Measurements from ENCODE around the gene FZR1. TPM values are rescaled to one million over a fixed set of nuclear protein-coding genes. Genes with fewer than 3 reads are reported as not detected.
"Not testable (repeated sequence)": the region's sequence is repeated elsewhere in the genome, so short reads cannot be mapped to it uniquely, and the experiment has no call there.

The FZR1 gene
- total RNA-seq, 2 experiments from 2014 or later, result 43.5 to 46.9 TPM

DNA sequence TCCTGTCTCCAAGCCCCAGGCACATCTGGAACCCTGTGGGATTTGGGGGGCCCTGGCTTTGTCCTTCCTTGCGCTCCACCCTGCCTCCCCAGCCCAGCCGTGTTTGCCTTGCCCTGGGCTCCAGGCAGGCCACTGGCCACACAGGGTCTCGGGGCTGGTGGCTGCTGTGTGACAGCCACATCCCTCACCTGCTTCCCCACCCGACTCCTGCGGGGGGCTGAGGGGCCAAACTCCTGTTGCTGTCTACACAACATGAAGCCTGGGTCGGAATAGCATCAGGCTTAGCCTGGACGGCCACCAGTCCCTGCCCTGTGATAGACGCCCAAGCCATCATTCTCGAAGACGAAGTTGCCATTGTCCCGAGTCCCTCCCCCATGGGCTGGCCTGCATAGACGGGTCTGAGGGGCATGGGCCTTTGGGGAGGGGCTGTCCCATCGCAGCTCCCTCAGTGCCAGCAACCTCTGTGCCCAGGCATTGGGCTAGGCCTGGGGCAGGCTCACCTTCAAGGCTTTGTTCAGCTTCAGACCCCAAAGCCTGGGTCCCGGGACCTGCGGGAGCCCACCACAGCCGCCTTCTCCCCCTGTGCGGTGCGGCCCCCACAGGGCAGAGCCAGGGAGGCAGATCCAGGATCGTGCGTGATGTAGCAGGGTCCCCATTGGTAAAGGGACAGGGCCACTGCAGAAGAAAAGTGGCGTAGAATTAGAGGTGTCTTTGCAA lies 17.4 kb downstream of the FZR1 start:
- H3K27ac Mint-ChIP-seq, result no peak overlapping the region
- ChIA-PET POLR2A (no interaction called here), CTCF (interaction anchor here (2.3 kb wide), 1 partner anchor 21 kb away, joined by 6 read pairs; no protein-coding TSS in a partner anchor)
- H3K4me1 Mint-ChIP-seq (ENCODE audit: low read depth), result peaks cover 2% of the 10 kb centered on the region
- no peaks in the 10 kb centered on the region for H3K9me3 Mint-ChIP-seq
- H3K36me3 Mint-ChIP-seq, result peaks cover 2% of the 10 kb centered on the region
- H3K27me3 Mint-ChIP-seq, result no peaks in the 10 kb centered on the region
- intact Hi-C loops (cut with micrococcal nuclease), result no loop called here
- no peak overlapping the region for H3K4me3 Mint-ChIP-seq
- no peak for DNase-seq

DNA sequence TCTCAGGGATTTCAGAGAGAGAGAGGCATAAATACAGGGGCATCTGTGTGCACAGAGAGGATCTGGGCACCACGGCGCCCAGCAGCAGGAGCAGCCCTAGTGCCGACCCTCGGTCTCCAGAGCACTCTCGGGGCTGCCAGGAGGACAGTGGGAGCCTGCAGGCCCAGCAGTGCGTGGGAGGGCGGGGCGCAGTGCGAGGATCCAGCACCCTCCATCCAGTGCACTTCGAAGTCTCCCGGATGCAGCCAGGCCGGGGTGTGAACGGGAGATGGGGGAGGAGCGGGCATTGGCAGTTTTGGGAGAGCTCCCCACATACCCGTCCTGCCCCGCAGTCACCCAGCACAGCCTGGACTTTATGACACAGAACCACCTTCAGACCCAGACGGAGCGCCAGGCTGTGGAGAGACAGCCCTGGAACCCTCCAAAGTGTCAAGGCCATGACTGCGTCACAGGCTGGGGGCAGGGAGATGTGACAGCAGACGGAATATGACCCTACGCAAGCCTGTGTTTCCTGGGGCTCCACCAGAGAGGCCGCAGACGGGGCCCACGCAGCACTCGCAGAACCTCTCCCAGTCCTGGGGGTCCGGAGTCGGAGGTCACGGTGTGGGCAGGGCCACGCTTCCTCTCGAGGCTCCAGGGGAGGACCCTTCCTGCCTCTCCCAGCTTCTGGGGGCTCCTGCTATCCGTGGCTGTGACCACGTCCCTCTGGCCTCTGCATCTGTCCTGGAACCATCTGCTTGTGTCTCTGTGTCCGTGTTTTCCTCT lies 18.1 kb downstream of the FZR1 start:
- Mint-ChIP-seq H3K4me3 (no peak overlapping the region), H3K36me3 (peaks cover 2% of the 10 kb centered on the region), H3K27ac (no peak overlapping the region), H3K27me3 (no peaks in the 10 kb centered on the region), H3K9me3 (no peaks in the 10 kb centered on the region), H3K4me1 (ENCODE audit: low read depth) (no peaks in the 10 kb centered on the region)
- intact Hi-C loops (cut with micrococcal nuclease), result no loop called here
- ChIA-PET CTCF (interaction anchor here (2.3 kb wide), 1 partner anchor 21 kb away, joined by 6 read pairs; no protein-coding TSS in a partner anchor), POLR2A (no interaction called here)
- DNase-seq, result no peak

DNA sequence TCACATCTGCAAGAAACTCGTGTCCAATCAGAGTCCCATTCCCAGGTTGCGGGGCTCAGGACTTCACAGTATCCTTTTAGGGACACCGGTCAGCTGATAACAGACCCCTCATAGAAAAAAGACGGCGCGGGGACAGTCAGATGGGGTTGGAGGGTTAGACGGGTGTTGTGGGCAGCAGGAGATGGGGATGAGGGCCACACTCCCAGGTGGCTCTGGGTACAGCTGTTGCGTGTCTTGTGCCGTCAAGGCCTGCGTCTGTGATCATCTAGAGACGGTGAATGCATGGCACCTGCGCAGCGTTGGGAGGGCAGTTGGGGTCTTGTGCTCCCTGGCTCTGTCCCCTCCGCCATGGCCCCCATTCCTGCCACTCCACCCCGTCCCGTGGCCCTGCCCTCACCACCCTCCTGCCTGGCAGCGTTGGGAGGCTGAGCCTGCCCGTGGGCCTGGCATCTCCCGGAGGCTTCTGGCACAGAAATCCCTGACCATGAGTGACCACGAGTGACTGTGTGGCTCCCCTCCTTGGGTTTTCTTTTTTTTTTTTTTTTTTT lies 18.9 kb downstream of the FZR1 start:
- no peak overlapping the region for H3K27ac Mint-ChIP-seq
- intact Hi-C loops (cut with micrococcal nuclease), result no loop called here

DNA sequence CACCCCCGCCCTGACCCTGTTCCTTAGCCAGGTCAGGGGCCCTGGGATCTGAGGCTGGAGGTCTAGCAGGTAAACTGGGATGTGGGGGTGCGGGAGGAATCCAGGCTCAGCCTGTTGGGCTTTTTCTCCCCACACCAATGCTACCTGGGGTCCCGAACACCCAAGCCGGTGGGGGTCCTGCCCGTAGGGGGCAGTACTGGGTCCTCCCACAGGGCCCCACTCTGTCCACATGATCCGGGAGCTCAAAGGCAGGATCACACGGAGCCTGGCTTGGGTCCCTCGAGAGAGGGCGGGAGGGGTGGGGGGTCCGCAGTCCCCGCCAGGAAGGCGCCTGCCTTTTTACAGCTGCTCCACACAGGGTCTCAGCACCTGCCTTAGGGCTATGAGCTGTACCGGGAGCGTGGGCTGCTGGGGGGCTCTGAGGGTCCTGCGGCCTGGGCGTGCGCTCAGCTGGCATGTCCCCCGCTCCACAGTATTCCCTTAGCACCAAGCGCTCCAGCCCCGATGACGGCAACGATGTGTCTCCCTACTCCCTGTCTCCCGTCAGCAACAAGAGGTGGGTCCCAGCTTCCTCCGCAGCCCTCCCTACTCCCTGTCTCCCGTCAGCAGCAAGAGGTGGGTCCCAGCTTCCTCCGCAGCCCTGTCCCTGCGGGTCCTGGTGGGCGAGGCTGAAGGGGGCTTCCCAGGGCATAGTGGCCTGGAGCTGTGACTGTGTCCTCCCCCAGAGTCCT lies 20.6 kb downstream of the FZR1 start:
- no peaks in the 10 kb centered on the region for H3K9me3 Mint-ChIP-seq

More for the DNA sequence above, 18.9 kb downstream of the FZR1 start:
- Mint-ChIP-seq H3K9me3 (no peaks in the 10 kb centered on the region), H3K4me3 (no peak overlapping the region), H3K4me1 (ENCODE audit: low read depth) (no peaks in the 10 kb centered on the region), H3K27me3 (no peaks in the 10 kb centered on the region), H3K36me3 (peaks cover 2% of the 10 kb centered on the region)
- ChIA-PET POLR2A (no interaction called here), CTCF (no interaction called here)
- DNase-seq, result no peak

DNA sequence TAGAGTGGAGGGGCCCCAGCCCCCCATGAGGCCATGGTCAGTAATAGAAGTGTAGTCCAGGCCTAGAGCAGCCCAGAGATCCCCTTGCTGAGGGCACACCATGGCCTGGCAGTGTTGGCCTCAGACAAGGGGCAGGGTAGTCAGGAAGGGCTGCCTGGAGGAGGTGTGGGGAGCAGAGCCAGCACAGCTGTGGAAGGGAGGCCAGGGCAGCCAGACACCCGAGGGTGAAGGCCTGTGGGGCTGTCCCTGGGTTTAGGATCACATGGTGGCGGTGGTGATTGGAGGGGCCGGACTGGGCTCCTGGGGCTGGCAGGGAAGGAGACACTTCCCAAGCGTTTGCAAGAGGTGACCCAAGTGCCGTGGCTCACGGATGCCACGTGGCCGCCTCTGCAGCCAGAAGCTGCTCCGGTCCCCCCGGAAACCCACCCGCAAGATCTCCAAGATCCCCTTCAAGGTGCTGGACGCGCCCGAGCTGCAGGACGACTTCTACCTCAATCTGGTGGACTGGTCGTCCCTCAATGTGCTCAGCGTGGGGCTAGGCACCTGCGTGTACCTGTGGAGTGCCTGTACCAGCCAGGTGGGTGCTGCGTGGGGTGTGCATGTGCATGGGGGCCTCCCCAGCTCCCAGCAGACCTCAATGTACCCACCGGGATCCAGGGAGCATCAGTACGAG lies 21.3 kb downstream of the FZR1 start:
- H3K9me3 Mint-ChIP-seq, result no peaks in the 10 kb centered on the region
- H3K4me3 Mint-ChIP-seq, result no peak overlapping the region
- H3K27me3 Mint-ChIP-seq, result no peaks in the 10 kb centered on the region
- H3K36me3 Mint-ChIP-seq, result peaks cover 5% of the 10 kb centered on the region
- intact Hi-C loops (cut with micrococcal nuclease), result no loop called here
- CTCF ChIA-PET, result interaction anchor here (2.6 kb wide), 1 partner anchor 18 kb away, joined by 9 read pairs; no protein-coding TSS in a partner anchor
- POLR2A ChIA-PET, result no interaction called here
- H3K27ac Mint-ChIP-seq, result no peak overlapping the region
- no peaks in the 10 kb centered on the region for H3K4me1 Mint-ChIP-seq (ENCODE audit: low read depth)
- no peak for DNase-seq

More for the DNA sequence above, 20.6 kb downstream of the FZR1 start:
- intact Hi-C loops (cut with micrococcal nuclease), result no loop called here
- POLR2A ChIA-PET, result no interaction called here
- DNase-seq, result no peak
- peaks cover 8% of the 10 kb centered on the region for H3K36me3 Mint-ChIP-seq
- no peaks in the 10 kb centered on the region for H3K4me1 Mint-ChIP-seq (ENCODE audit: low read depth)
- no peaks in the 10 kb centered on the region for H3K27me3 Mint-ChIP-seq
- CTCF ChIA-PET, result interaction anchor here (2.6 kb wide), 1 partner anchor 19 kb away, joined by 9 read pairs; no protein-coding TSS in a partner anchor
- H3K4me3 Mint-ChIP-seq, result no peak overlapping the region
- no peak overlapping the region for H3K27ac Mint-ChIP-seq

DNA sequence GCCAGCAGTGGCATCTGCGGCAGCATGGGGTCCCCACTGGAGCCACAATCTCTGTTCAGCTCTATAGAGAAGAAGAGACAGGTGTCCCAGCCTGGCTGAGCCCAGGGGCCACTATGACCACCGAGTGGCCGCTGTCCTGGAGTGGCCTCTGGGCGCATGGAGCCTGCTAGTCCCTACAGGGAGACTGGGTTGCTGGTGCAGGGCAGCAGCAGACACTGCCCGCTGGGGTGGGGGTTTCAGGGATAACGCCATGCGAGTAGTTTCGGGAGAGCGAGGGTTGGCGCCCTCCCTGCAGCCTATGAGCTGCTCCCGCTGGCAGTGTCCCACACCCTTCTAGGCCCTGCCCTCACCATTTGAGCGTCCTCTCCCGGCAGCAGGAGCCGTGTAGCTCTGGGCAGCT lies 22.0 kb downstream of the FZR1 start:
- CTCF ChIA-PET, result interaction anchor here (2.6 kb wide), 1 partner anchor 18 kb away, joined by 9 read pairs; no protein-coding TSS in a partner anchor

DNA sequence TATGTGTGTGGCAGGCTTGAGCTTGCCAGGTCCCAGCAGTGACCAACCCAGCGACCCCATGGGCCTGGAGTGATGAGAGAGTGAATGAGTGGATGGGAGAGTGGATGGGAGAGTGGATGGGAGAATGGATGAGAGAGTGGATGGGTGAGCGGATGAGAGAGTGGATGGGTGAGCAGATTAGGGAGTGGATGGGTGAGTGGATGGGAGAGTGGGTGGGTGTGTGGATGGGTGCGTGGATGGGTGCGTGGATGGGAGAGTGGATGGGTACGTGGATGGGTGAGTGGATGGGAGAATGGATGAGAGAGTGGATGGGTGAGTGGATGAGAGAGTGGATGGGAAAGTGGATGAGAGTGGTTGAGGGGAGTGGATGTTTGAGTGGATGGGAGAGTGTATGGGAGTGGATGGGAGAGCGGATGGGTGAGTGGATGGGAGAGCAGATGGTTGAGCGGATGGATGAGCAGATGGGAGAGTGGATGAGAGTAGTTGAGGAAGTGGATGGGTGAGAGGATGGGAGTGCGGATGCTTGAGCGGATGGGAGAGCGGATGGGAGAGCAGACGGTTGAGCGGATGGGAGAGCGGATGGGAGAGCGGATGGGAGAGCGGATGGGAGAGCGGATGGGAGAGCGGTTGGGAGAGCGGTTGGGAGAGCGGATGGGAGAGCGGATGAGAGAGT lies 22.6 kb downstream of the FZR1 start:
- Mint-ChIP-seq H3K9me3 (no peaks in the 10 kb centered on the region), H3K27ac (no peak overlapping the region), H3K36me3 (peaks cover 12% of the 10 kb centered on the region), H3K27me3 (no peaks in the 10 kb centered on the region), H3K4me1 (ENCODE audit: low read depth) (no peaks in the 10 kb centered on the region), H3K4me3 (no peak overlapping the region)
- CTCF ChIA-PET, result no interaction called here
- intact Hi-C loops (cut with micrococcal nuclease), result no loop called here
- no peak for DNase-seq
- POLR2A ChIA-PET, result no interaction called here

More for the DNA sequence above, 22.0 kb downstream of the FZR1 start:
- Mint-ChIP-seq H3K9me3 (no peaks in the 10 kb centered on the region), H3K4me1 (ENCODE audit: low read depth) (no peaks in the 10 kb centered on the region), H3K27ac (no peak overlapping the region), H3K4me3 (no peak overlapping the region), H3K27me3 (no peaks in the 10 kb centered on the region), H3K36me3 (peaks cover 6% of the 10 kb centered on the region)
- intact Hi-C loops (cut with micrococcal nuclease), result no loop called here
- POLR2A ChIA-PET, result no interaction called here
- no peak for DNase-seq

DNA sequence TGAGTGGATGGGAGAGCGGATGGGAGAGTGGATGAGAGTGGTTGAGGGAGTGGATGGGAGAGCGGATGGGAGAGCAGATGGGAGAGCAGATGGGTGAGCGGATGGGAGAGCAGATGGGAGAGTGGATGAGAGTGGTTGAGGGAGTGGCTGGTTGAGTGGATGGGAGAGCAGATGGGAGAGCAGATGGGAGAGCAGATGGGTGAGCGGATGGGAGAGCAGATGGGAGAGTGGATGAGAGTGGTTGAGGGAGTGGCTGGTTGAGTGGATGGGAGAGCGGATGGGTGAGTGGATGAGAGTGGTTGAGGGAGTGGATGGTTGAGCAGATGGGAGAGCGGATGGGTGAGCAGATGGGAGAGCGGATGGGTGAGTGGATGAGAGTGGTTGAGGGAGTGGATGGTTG lies 23.2 kb downstream of the FZR1 start:
- H3K9me3 Mint-ChIP-seq; DNase-seq; CTCF ChIA-PET; H3K27ac Mint-ChIP-seq; intact Hi-C loops (cut with micrococcal nuclease); POLR2A ChIA-PET; H3K4me3 Mint-ChIP-seq; H3K4me1 Mint-ChIP-seq (ENCODE audit: low read depth); H3K27me3 Mint-ChIP-seq: not testable (repeated sequence)
- peaks cover 12% of the 10 kb centered on the region for H3K36me3 Mint-ChIP-seq

DNA sequence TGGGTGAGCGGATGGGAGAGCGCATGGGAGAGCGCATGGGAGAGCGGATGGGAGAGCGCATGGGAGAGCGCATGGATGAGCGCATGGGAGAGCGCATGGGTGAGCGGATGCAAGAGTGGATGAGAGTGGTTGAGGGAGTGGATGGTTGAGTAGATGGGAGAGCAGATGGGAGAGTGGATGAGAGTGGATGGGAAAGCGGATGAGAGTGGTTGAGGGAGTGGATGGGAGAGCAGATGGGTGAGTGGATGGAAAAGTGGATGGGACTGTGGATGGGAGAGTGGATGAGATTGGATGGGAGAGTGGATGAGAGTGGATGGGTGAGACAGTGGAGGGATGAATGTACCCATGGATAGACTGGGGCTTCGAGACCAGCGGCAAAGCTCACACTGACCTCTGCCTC lies 24.3 kb downstream of the FZR1 start:
- H3K4me3 Mint-ChIP-seq, result no peak overlapping the region
- intact Hi-C loops (cut with micrococcal nuclease), result no loop called here
- H3K27ac Mint-ChIP-seq, result no peak overlapping the region
- ChIA-PET POLR2A (no interaction called here), CTCF (no interaction called here)
- DNase-seq, result no peak
- H3K36me3 Mint-ChIP-seq, result peaks cover 20% of the 10 kb centered on the region
- H3K27me3 Mint-ChIP-seq, result no peaks in the 10 kb centered on the region
- no peaks in the 10 kb centered on the region for H3K9me3 Mint-ChIP-seq
- no peaks in the 10 kb centered on the region for H3K4me1 Mint-ChIP-seq (ENCODE audit: low read depth)

DNA sequence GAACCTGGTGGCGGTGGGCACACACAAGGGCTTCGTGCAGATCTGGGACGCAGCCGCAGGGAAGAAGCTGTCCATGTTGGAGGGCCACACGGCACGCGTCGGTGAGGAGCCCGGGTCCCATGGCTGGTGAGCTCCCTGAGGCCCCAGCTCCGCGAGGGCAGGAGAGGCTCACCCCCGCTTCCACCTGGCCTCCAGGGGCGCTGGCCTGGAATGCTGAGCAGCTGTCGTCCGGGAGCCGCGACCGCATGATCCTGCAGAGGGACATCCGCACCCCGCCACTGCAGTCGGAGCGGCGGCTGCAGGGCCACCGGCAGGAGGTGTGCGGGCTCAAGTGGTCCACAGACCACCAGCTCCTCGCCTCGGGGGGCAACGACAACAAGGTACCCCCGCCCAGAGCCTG lies 25.6 kb downstream of the FZR1 start:
- H3K4me3 Mint-ChIP-seq, result no peak overlapping the region
- H3K9me3 Mint-ChIP-seq, result no peaks in the 10 kb centered on the region
- H3K36me3 Mint-ChIP-seq, result peaks cover 23% of the 10 kb centered on the region
- no peaks in the 10 kb centered on the region for H3K27me3 Mint-ChIP-seq
- intact Hi-C loops (cut with micrococcal nuclease), result no loop called here
- POLR2A ChIA-PET, result no interaction called here
- CTCF ChIA-PET, result interaction anchor here (1.6 to 1.9 kb wide), 2 partner anchors 13 to 15 kb away, joined by 5 read pairs; no protein-coding TSS in a partner anchor
- H3K27ac Mint-ChIP-seq, result no peak overlapping the region
- DNase-seq, result no peak
- no peaks in the 10 kb centered on the region for H3K4me1 Mint-ChIP-seq (ENCODE audit: low read depth)

DNA sequence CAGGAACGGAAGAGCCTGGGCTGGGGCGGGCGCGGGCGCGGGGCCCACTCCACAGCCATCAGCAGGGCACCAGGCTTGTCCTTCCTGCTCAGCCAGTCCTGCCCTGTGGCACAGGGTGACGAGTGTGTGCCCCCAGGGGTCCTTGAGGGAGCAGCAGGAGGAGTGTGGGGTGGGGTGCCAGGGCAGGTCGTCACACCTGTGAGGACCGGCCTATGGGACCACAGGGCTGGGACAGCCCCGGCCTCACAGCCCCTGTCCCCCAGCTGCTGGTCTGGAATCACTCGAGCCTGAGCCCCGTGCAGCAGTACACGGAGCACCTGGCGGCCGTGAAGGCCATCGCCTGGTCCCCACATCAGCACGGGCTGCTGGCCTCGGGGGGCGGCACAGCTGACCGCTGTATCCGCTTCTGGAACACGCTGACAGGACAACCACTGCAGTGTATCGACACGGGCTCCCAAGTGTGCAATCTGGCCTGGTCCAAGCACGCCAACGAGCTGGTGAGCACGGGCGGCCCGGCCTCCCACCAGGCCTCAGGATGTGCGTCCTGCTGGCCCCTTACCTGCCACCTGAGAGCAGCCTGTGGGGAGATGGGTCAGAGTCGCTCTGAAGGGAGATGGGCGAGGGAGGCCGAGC lies 26.2 kb downstream of the FZR1 start:
- no peak overlapping the region for H3K4me3 Mint-ChIP-seq
- no peak overlapping the region for H3K27ac Mint-ChIP-seq
- ChIA-PET CTCF (interaction anchor here (1.6 to 1.9 kb wide), 2 partner anchors 13 to 14 kb away, joined by 5 read pairs; no protein-coding TSS in a partner anchor), POLR2A (no interaction called here)
- peaks cover 23% of the 10 kb centered on the region for H3K36me3 Mint-ChIP-seq
- H3K9me3 Mint-ChIP-seq, result no peaks in the 10 kb centered on the region
- H3K27me3 Mint-ChIP-seq, result no peaks in the 10 kb centered on the region
- no peaks in the 10 kb centered on the region for H3K4me1 Mint-ChIP-seq (ENCODE audit: low read depth)
- intact Hi-C loops (cut with micrococcal nuclease), result no loop called here
- no peak for DNase-seq
